Measurements from ENCODE around the gene CATSPER1. TPM values are rescaled to one million over a fixed set of nuclear protein-coding genes. Genes with fewer than 3 reads are reported as not detected.

Gene CATSPER1
- total RNA-seq, 1 experiment from 2014 or later, result not detected

DNA sequence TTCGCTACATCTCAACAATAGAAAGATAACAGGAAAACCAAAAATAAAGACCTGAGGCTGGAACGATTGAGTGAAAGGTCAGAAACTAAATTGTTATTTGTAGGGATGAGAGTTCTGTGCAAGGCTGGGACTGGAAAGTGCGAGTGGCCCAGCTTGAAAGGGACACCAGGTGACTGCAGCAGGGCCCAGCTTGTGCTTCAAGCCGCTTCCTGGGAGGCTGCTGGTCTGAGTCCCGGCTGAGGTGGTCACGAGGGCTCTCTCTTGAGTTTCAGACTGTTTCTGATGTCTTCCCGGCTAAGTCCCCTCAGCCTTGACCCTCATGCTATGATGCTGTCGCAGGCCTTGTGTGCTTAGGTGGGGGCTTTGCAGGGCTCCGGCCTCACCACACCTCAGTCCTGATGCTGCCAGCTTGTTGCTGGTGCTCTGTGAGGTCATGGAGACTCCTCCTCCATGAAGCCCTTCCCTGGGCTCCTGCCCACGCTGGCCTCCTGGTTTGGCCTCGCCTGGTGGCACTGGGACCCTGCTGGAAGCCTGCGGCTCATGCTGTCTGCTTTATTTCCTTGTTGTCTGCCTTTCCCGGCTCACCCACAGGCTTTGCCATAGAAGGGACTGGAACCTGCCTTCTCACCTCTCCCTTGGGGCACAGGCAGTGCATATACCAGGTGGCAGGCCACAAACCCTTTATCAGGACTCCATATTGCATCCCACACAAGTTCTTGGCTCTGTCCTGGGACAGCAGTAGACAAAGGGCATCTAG is 20.0 kb downstream of the CATSPER1 start:
- intact Hi-C loops (cut with micrococcal nuclease; ENCODE audit: unreplicated experiment), result no loop called here
- Histone ChIP-seq H3K4me1 (ENCODE audit: insufficient read depth, low read length, poor library complexity, severe bottlenecking) (peaks cover 3% of the 10 kb centered on the region), H3K9me3 (ENCODE audit: low read depth, low read length, poor library complexity, severe bottlenecking) (no peaks in the 10 kb centered on the region), H3K27me3 (replicated peaks; ENCODE audit: insufficient read depth, low read depth, low read length, poor library complexity) (no peaks in the 10 kb centered on the region), H3K27ac (ENCODE audit: low read depth, low read length, poor library complexity, severe bottlenecking) (no peak overlapping the region), H3K36me3 (ENCODE audit: insufficient read depth, low read length, poor library complexity, severe bottlenecking) (peaks cover 20% of the 10 kb centered on the region), H3K4me3 (ENCODE audit: low read depth, low read length, poor library complexity, severe bottlenecking) (no peak overlapping the region)
- POLR2A ChIA-PET (ENCODE audit: low non-redundant PET), result no interaction called here
- TF ChIP-seq CTCF (conservative IDR thresholded peaks at IDR 0.05; ENCODE audit: low read depth, low read length), result no peak
- no peak for TF ChIP-seq EZH2 (IDR thresholded peaks at IDR 0.05; ENCODE audit: borderline replicate concordance, low read depth, low read length, poor library complexity, severe bottlenecking)
- CTCF ChIA-PET, result no interaction called here
- BruUV-seq (replicated peaks), result no TSS peak
- DNase-seq (ENCODE audit: low spot score), result no peak

DNA sequence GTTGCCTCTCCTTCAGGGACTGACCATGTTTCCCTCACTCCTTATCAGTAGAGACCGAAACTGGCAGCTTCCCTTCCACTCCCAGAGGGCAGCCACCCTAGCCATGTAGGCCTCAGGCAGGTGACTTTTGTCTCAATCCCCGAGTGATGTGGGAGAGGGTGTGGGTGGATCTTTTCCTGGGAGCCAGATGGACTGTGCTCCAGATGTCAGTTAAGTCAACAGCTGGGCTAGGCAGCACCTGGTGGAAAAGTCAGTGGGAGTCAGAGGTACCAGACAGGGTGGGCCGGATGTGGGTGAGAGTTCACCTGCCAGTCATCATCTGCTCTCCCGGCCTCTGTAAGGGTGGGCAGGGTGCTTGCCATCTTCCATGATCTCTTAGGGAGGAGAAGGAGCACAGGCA is 22.1 kb downstream of the CATSPER1 start:
- no peak for DNase-seq (ENCODE audit: low spot score)
- intact Hi-C loops (cut with micrococcal nuclease; ENCODE audit: unreplicated experiment), result loop anchor here (5.0 kb wide), 2 partner anchors 42 to 222 kb away; partner anchors contain the start of genes AP5B1 and SART1
- no TSS peak for BruUV-seq (replicated peaks)
- POLR2A ChIA-PET (ENCODE audit: low non-redundant PET), result no interaction called here
- Histone ChIP-seq H3K9me3 (ENCODE audit: low read depth, low read length, poor library complexity, severe bottlenecking) (no peaks in the 10 kb centered on the region), H3K27ac (ENCODE audit: low read depth, low read length, poor library complexity, severe bottlenecking) (no peak overlapping the region), H3K36me3 (ENCODE audit: insufficient read depth, low read length, poor library complexity, severe bottlenecking) (peaks cover 32% of the 10 kb centered on the region), H3K4me1 (ENCODE audit: insufficient read depth, low read length, poor library complexity, severe bottlenecking) (peaks cover 3% of the 10 kb centered on the region), H3K27me3 (replicated peaks; ENCODE audit: insufficient read depth, low read depth, low read length, poor library complexity) (no peaks in the 10 kb centered on the region), H3K4me3 (ENCODE audit: low read depth, low read length, poor library complexity, severe bottlenecking) (no peak overlapping the region)
- TF ChIP-seq CTCF (conservative IDR thresholded peaks at IDR 0.05; ENCODE audit: low read depth, low read length) (no peak), EZH2 (IDR thresholded peaks at IDR 0.05; ENCODE audit: borderline replicate concordance, low read depth, low read length, poor library complexity, severe bottlenecking) (no peak)
- CTCF ChIA-PET, result no interaction called here

DNA sequence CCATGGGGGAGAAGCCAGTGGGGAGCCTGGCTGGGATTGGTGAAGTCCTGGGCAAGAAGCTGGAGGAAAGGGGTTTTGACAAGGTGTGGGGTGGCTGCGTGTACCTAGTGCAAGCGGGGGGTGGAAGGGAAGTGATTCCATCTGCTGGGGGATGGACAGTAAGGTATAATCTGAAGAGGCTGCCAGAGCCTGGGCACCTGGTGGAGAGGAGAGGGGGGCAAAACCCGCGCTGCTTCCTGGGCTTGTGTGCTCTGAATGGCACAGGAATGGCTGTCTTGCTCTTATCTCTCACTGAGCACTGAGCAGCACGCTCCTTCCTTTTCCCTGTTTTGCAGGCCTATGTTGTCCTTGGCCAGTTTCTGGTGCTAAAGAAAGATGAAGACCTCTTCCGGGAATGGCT is 23.0 kb downstream of the CATSPER1 start:
- no TSS peak for BruUV-seq (replicated peaks)
- no peaks in the 10 kb centered on the region for H3K9me3 ChIP-seq (ENCODE audit: low read depth, low read length, poor library complexity, severe bottlenecking)

More for the DNA sequence above, 23.0 kb downstream of the CATSPER1 start:
- TF ChIP-seq CTCF (conservative IDR thresholded peaks at IDR 0.05; ENCODE audit: low read depth, low read length) (no peak), EZH2 (IDR thresholded peaks at IDR 0.05; ENCODE audit: borderline replicate concordance, low read depth, low read length, poor library complexity, severe bottlenecking) (no peak)
- peak overlapping the region; percentile 63 for H3K4me3 ChIP-seq (ENCODE audit: low read depth, low read length, poor library complexity, severe bottlenecking)
- no peaks in the 10 kb centered on the region for H3K27me3 ChIP-seq (replicated peaks; ENCODE audit: insufficient read depth, low read depth, low read length, poor library complexity)
- CTCF ChIA-PET, result no interaction called here
- intact Hi-C loops (cut with micrococcal nuclease; ENCODE audit: unreplicated experiment), result loop anchor here (2.0 to 5.0 kb wide), 3 partner anchors 41 to 221 kb away; partner anchors contain the start of genes AP5B1, SART1 and SF3B2
- H3K27ac ChIP-seq (ENCODE audit: low read depth, low read length, poor library complexity, severe bottlenecking), result peak overlapping the region; percentile 93
- POLR2A ChIA-PET (ENCODE audit: low non-redundant PET), result no interaction called here
- no peak for DNase-seq (ENCODE audit: low spot score)
- H3K4me1 ChIP-seq (ENCODE audit: insufficient read depth, low read length, poor library complexity, severe bottlenecking), result peaks cover 3% of the 10 kb centered on the region
- H3K36me3 ChIP-seq (ENCODE audit: insufficient read depth, low read length, poor library complexity, severe bottlenecking), result peaks cover 41% of the 10 kb centered on the region

All from A673 (cell line).